Measurements from ENCODE around the gene MTFP1. TPM values are rescaled to one million over a fixed set of nuclear protein-coding genes. Genes with fewer than 3 reads are reported as not detected.

The MTFP1 gene
- total and polyA plus RNA-seq, 9 of the 15 experiments (the other 6 are each of a cell fraction or from before 2014, with no cell fraction given) = 10.7 to 52.0 (median 30.1) TPM

GRCh38 chr22:30425616-30426387 lies at the start of gene MTFP1 (continued):
- TF ChIP-seq ZNF318 (IDR thresholded peaks at IDR 0.05; ENCODE audit: borderline replicate concordance in 1 of 2, low read depth in 1 of 2) = no peak
- no peak for TF ChIP-seq ELF1 (tag; IDR thresholded peaks at IDR 0.05)
- TF ChIP-seq ELF2 (CRISPR knock-in tag; IDR thresholded peaks at IDR 0.05) = no peak
- no peak for TF ChIP-seq CREB1 (IDR thresholded peaks at IDR 0.05)
- TF ChIP-seq CREB1 (CRISPR knock-in tag; IDR thresholded peaks at IDR 0.05) = no peak
- no peak for TF ChIP-seq NCOR1 (IDR thresholded peaks at IDR 0.05)
- TF ChIP-seq ADNP (tag; IDR thresholded peaks at IDR 0.05) = no peak
- no peak for TF ChIP-seq ATF4 (CRISPR knock-in tag; IDR thresholded peaks at IDR 0.05)
- no peak for TF ChIP-seq ETS2 (tag; IDR thresholded peaks at IDR 0.05; ENCODE audit: borderline replicate concordance, poor library complexity, severe bottlenecking)
- no peak for TF ChIP-seq ZNF124 (CRISPR knock-in tag; IDR thresholded peaks at IDR 0.05)
- TF ChIP-seq ARHGAP35 (IDR thresholded peaks at IDR 0.05; ENCODE audit: partially characterized antibody) = no peak
- TF ChIP-seq ZNF609 (CRISPR knock-in tag; IDR thresholded peaks at IDR 0.05; ENCODE audit: borderline replicate concordance) = no peak
- no peak for TF ChIP-seq ARID1B (IDR thresholded peaks at IDR 0.05)
